Small intestine (tissue), 7 donors: ENCODE results near the gene COL8A1. TPM values are rescaled to one million over a fixed set of nuclear protein-coding genes. Genes with fewer than 3 reads are reported as not detected.
"Not testable (repeated sequence)": the region's sequence is repeated elsewhere in the genome, so short reads cannot be mapped to it uniquely, and the experiment has no call there.

Source experiments
- DNase-seq, 2 donors: peaks; one replicate each; pipeline versions ENCODE4 v3.0.0 to v3.0.0-alpha.2; 2013
- FAIRE-seq: peaks from 2 replicates; lab custom pipeline; 2012; peaks lifted over from hg19 to GRCh38; lab: Jason Lieb, UNC
- H3K27ac ChIP-seq, 3 donors: one replicate each; pipeline ENCODE4 v1.5.1; 2013; ENCODE audit warnings: low read length in 2 of 3, mild to moderate bottlenecking in 2 of 3, control low read depth in 1 of 3, inconsistent platforms in 1 of 3, low read depth in 1 of 3, moderate library complexity in 1 of 3
- H3K27me3 ChIP-seq, 3 donors: one replicate each; pipeline ENCODE4 v1.6.1; 2013; ENCODE audit warnings: low read length in 3 of 3, inconsistent platforms in 1 of 3; ENCODE audit not compliant: control insufficient read depth in 3 of 3, insufficient read depth in 3 of 3
- H3K36me3 ChIP-seq, 3 donors: one replicate each; pipeline ENCODE4 v1.6.1; 2013; ENCODE audit warnings: low read length in 3 of 3, inconsistent platforms in 1 of 3, low read depth in 1 of 3, mild to moderate bottlenecking in 1 of 3, moderate library complexity in 1 of 3; ENCODE audit not compliant: control insufficient read depth in 3 of 3, insufficient read depth in 2 of 3
- H3K4me1 ChIP-seq, 3 donors: one replicate each; pipeline ENCODE4 v1.6.1; 2013; ENCODE audit warnings: low read length in 2 of 3, inconsistent platforms in 1 of 3, low read depth in 1 of 3, mild to moderate bottlenecking in 1 of 3, moderate library complexity in 1 of 3; ENCODE audit not compliant: control insufficient read depth in 3 of 3, insufficient read depth in 2 of 3
- H3K4me3 ChIP-seq, 3 donors: one replicate each; pipeline ENCODE4 v1.5.1; 2013; ENCODE audit warnings: low read length in 3 of 3, control low read depth in 1 of 3, inconsistent platforms in 1 of 3, low read depth in 1 of 3, mild to moderate bottlenecking in 1 of 3, moderate library complexity in 1 of 3
- H3K9me3 ChIP-seq, 2 donors: one replicate each; pipeline ENCODE4 v1.6.1; 2013; ENCODE audit warnings: low read depth in 1 of 2, low read length in 1 of 2; ENCODE audit not compliant: control insufficient read depth in 2 of 2, insufficient read depth in 1 of 2
- WGBS, 3 donors: extraction: QIAGEN DNeasy Blood & Tissue Kit; methylation state at CpG; one replicate each; pipeline ENCODE4 v1.1.7; 2013; 5-methylcytosine and 5-hydroxymethylcytosine counted together
- polyA plus RNA-seq, 4 donors: library from polyadenylated mRNA; stranded (reverse) in 3 of 4; unstranded in 1 of 4; fragments of 200-250 nt in 3 of 4; fragments of 120-200 nt in 1 of 4; gene quantifications; one replicate each; pipeline versions ENCODE4 v1.2.1 to v1.2.3, GENCODE V29; 2013
- donor health status: healthy with polysubstance abuse.
- donor health status: control.
- donor health status: control.
- donor health status: Bipolar disorder and iron deficiency.
- donor health status: healthy.

The COL8A1 gene
- polyA plus RNA-seq, 4 donors: 0.21 to 4.5 (median 0.25) TPM

- H3K36me3 ChIP-seq: no peaks in the 10 kb centered on the region
- no peaks in the 10 kb centered on the region for H3K9me3 ChIP-seq
- H3K27me3 ChIP-seq: no peaks in the 10 kb centered on the region
- no peak overlapping the region for H3K4me3 ChIP-seq
- DNase-seq (no peak), FAIRE-seq (no peak)
- H3K27ac ChIP-seq: no peak overlapping the region
- H3K4me1 ChIP-seq: no peaks in the 10 kb centered on the region
- 52 to 76% (median 59%) methylated on average over 2 of the region's 2 CpGs for WGBS, 3 donors
Measured at GRCh38 chr3:99721633-99722007, 83.2 kb downstream of the COL8A1 start.

GRCh38 chr3:99724276-99724675 lies 85.9 kb downstream of the COL8A1 start:
- Histone ChIP-seq H3K36me3 (no peaks in the 10 kb centered on the region), H3K27ac (no peak overlapping the region), H3K4me1 (no peaks in the 10 kb centered on the region), H3K27me3 (no peaks in the 10 kb centered on the region), H3K9me3 (no peaks in the 10 kb centered on the region), H3K4me3 (no peak overlapping the region)
- WGBS, 3 donors: 10 to 43% (median 14%) methylated on average over 1 of the region's 1 CpG
- FAIRE-seq (no peak), DNase-seq (no peak)

- Histone ChIP-seq H3K9me3 (no peaks in the 10 kb centered on the region), H3K27me3 (no peaks in the 10 kb centered on the region), H3K4me3 (no peak overlapping the region), H3K4me1 (no peaks in the 10 kb centered on the region), H3K27ac (no peak overlapping the region), H3K36me3 (no peaks in the 10 kb centered on the region)
- WGBS, 3 donors: 59 to 68% (median 65%) methylated on average over 2 of the region's 2 CpGs
- DNase-seq: no peak
- FAIRE-seq: no peak
Measured at GRCh38 chr3:99730870-99731269, 92.5 kb downstream of the COL8A1 start.

GRCh38 chr3:99731499-99731898 lies 93.1 kb downstream of the COL8A1 start:
- Histone ChIP-seq H3K36me3 (no peaks in the 10 kb centered on the region), H3K27me3 (no peaks in the 10 kb centered on the region), H3K4me3 (no peak overlapping the region), H3K4me1 (no peaks in the 10 kb centered on the region), H3K27ac (no peak overlapping the region), H3K9me3 (no peaks in the 10 kb centered on the region)
- DNase-seq: no peak
- 58 to 75% (median 67%) methylated on average over 1 of the region's 1 CpG for WGBS, 3 donors
- no peak for FAIRE-seq

- not testable (repeated sequence) for DNase-seq, H3K9me3 ChIP-seq, H3K27ac ChIP-seq, H3K4me1 ChIP-seq, H3K27me3 ChIP-seq, H3K36me3 ChIP-seq, FAIRE-seq, H3K4me3 ChIP-seq
- 78 to 86% (median 79%) methylated on average over 2 of the region's 2 CpGs for WGBS, 3 donors
Measured at GRCh38 chr3:99740371-99740770, 102.0 kb downstream of the COL8A1 start.

GRCh38 chr3:99741588-99741987 lies 103.2 kb downstream of the COL8A1 start:
- FAIRE-seq: no peak
- Histone ChIP-seq H3K27ac (no peak overlapping the region), H3K36me3 (no peaks in the 10 kb centered on the region), H3K4me3 (no peak overlapping the region), H3K27me3 (no peaks in the 10 kb centered on the region), H3K9me3 (peaks cover 0 to 6% of the 10 kb centered on the region in 2 donors), H3K4me1 (no peaks in the 10 kb centered on the region)
- WGBS, 3 donors: 56 to 76% (median 59%) methylated on average over 2 of the region's 2 CpGs
- DNase-seq: no peak

GRCh38 chr3:99747915-99748314 lies 109.5 kb downstream of the COL8A1 start:
- DNase-seq (no peak), FAIRE-seq (no peak)
- WGBS, 3 donors: 36 to 59% (median 50%) methylated on average over 3 of the region's 3 CpGs
- H3K9me3 ChIP-seq: no peaks in the 10 kb centered on the region
- H3K27me3 ChIP-seq: no peaks in the 10 kb centered on the region
- no peak overlapping the region for H3K4me3 ChIP-seq
- no peaks in the 10 kb centered on the region for H3K4me1 ChIP-seq
- no peaks in the 10 kb centered on the region for H3K36me3 ChIP-seq
- no peak overlapping the region for H3K27ac ChIP-seq

- no peaks in the 10 kb centered on the region for H3K36me3 ChIP-seq
- FAIRE-seq: no peak
- WGBS, 3 donors: 80 to 84% (median 80%) methylated on average over 4 of the region's 4 CpGs
- no peaks in the 10 kb centered on the region for H3K27me3 ChIP-seq
- DNase-seq: no peak
- H3K4me3 ChIP-seq: no peak overlapping the region
- H3K9me3 ChIP-seq: no peaks in the 10 kb centered on the region
- H3K27ac ChIP-seq: no peak overlapping the region
- no peaks in the 10 kb centered on the region for H3K4me1 ChIP-seq
Measured at GRCh38 chr3:99751649-99752048, 113.3 kb downstream of the COL8A1 start.

- no peaks in the 10 kb centered on the region for H3K4me1 ChIP-seq
- H3K36me3 ChIP-seq: no peaks in the 10 kb centered on the region
- FAIRE-seq (no peak), DNase-seq (peak; percentile 17 to 37)
- 1 to 2% (median 2%) methylated on average over 3 of the region's 3 CpGs for WGBS, 3 donors
- no peak overlapping the region for H3K27ac ChIP-seq
- no peaks in the 10 kb centered on the region for H3K27me3 ChIP-seq
- no peaks in the 10 kb centered on the region for H3K9me3 ChIP-seq
- no peak overlapping the region for H3K4me3 ChIP-seq
Measured at GRCh38 chr3:99753268-99753975, 115.0 kb downstream of the COL8A1 start.
